ENCODE results near the gene NKIRAS1.
"Not testable (repeated sequence)": the region's sequence is repeated elsewhere in the genome, so short reads cannot be mapped to it uniquely, and the experiment has no call there.

The NKIRAS1 gene

GRCh38 chr3:23937296-23937695 is 20.5 kb upstream of the NKIRAS1 start:
- Histone ChIP-seq H3K4me1 (ENCODE audit: control insufficient read depth, insufficient read depth, low read length) (no peaks in the 10 kb centered on the region), H3K9me3 (replicated peaks; ENCODE audit: low read length) (no peaks in the 10 kb centered on the region), H3K9ac (ENCODE audit: low read depth, low read length) (no peak overlapping the region), H3K4me3 (ENCODE audit: low read length) (no peak overlapping the region), H3K36me3 (ENCODE audit: insufficient read depth, low read length) (no peaks in the 10 kb centered on the region), H3K4me2 (ENCODE audit: low read length) (no peak overlapping the region), H3K27me3 (ENCODE audit: control insufficient read depth, insufficient read depth, low read length) (no peaks in the 10 kb centered on the region)

DNA sequence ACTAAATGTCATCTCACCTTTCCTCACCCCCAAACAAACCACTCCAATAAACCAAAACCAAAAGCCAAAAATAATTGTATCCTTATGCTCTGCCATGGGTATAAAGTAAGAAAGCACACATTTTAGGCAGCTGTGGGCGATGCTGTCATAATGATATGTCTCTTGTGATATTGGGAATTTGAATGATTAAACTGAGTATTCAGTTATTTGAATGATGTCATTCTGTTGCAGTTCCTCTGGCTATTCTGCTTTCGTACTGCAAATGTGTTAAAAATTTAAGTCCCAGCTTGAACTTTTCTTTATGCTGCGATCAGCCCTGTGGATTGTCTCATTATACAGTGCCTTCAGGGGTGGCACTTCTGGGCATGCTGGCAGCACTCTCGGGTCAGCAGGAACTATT is 17.5 kb upstream of the NKIRAS1 start:
- H3K4me2 ChIP-seq (ENCODE audit: low read length): no peak overlapping the region
- no peaks in the 10 kb centered on the region for H3K9me3 ChIP-seq (replicated peaks; ENCODE audit: low read length)
- H3K9ac ChIP-seq (ENCODE audit: low read depth, low read length): no peak overlapping the region

DNA sequence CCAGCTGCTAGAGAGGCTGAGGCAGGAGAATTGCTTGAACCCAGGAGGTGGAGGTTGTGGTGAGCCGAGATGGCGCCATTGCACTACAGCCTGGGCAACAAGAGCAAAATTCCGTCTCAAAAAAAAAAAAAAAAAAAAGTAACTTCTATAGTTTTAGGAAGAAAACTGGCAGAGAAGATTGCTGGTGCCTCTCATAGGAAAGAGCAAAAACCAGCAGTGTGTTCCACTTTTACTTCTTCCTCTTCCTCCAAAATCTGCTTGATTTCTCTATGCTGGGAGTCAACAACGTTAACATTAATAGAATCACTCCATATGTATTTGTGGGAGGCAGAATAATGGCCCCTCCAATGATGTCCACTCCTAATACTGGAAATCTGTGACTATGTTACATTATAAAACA is 15.8 kb upstream of the NKIRAS1 start:
- Histone ChIP-seq H3K36me3 (ENCODE audit: insufficient read depth, low read length) (no peaks in the 10 kb centered on the region), H3K4me3 (ENCODE audit: low read length) (no peak overlapping the region), H3K9me3 (replicated peaks; ENCODE audit: low read length) (no peaks in the 10 kb centered on the region), H3K4me2 (ENCODE audit: low read length) (no peak overlapping the region), H3K27me3 (ENCODE audit: control insufficient read depth, insufficient read depth, low read length) (no peaks in the 10 kb centered on the region), H3K9ac (ENCODE audit: low read depth, low read length) (no peak overlapping the region), H3K4me1 (ENCODE audit: control insufficient read depth, insufficient read depth, low read length) (peaks cover 3% of the 10 kb centered on the region)

More for the DNA sequence above, 17.5 kb upstream of the NKIRAS1 start:
- no peaks in the 10 kb centered on the region for H3K36me3 ChIP-seq (ENCODE audit: insufficient read depth, low read length)
- H3K27me3 ChIP-seq (ENCODE audit: control insufficient read depth, insufficient read depth, low read length): no peaks in the 10 kb centered on the region
- no peaks in the 10 kb centered on the region for H3K4me1 ChIP-seq (ENCODE audit: control insufficient read depth, insufficient read depth, low read length)
- H3K4me3 ChIP-seq (ENCODE audit: low read length): no peak overlapping the region

- Histone ChIP-seq H3K4me2 (ENCODE audit: low read length) (no peak overlapping the region), H3K9ac (ENCODE audit: low read depth, low read length) (no peak overlapping the region), H3K4me1 (ENCODE audit: control insufficient read depth, insufficient read depth, low read length) (peaks cover 3% of the 10 kb centered on the region), H3K9me3 (replicated peaks; ENCODE audit: low read length) (no peaks in the 10 kb centered on the region), H3K4me3 (ENCODE audit: low read length) (no peak overlapping the region), H3K27me3 (ENCODE audit: control insufficient read depth, insufficient read depth, low read length) (no peaks in the 10 kb centered on the region), H3K36me3 (ENCODE audit: insufficient read depth, low read length) (no peaks in the 10 kb centered on the region)
These were observed 14.8 kb upstream of the NKIRAS1 start for GRCh38 chr3:23931597-23931996.

GRCh38 chr3:23928524-23928923 is 11.7 kb upstream of the NKIRAS1 start:
- Histone ChIP-seq H3K27me3 (ENCODE audit: control insufficient read depth, insufficient read depth, low read length) (no peaks in the 10 kb centered on the region), H3K9me3 (replicated peaks; ENCODE audit: low read length) (no peaks in the 10 kb centered on the region), H3K4me3 (ENCODE audit: low read length) (no peak overlapping the region), H3K4me1 (ENCODE audit: control insufficient read depth, insufficient read depth, low read length) (peaks cover 10% of the 10 kb centered on the region), H3K36me3 (ENCODE audit: insufficient read depth, low read length) (no peaks in the 10 kb centered on the region), H3K4me2 (ENCODE audit: low read length) (no peak overlapping the region), H3K9ac (ENCODE audit: low read depth, low read length) (no peak overlapping the region)

DNA sequence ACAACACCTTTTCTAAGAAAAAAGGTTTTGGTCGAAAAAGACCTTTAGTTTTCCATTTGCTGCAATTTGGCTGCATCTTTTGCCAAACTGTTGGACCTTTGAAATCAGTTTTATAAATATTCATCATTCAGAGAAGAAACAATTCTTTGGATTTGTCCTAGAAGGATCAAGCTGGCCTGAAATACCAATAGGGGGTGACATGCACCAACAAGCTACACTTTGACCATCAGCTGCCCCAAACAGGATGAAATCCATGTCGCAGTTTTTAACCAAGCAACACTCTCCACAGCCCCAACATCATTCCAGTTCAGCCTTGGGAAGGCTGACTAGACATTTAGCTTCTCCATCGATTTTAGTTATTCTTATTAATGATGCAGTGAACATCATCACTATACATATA is 9.9 kb upstream of the NKIRAS1 start:
- Histone ChIP-seq H3K9ac (ENCODE audit: low read depth, low read length) (no peak overlapping the region), H3K4me2 (ENCODE audit: low read length) (no peak overlapping the region), H3K27me3 (ENCODE audit: control insufficient read depth, insufficient read depth, low read length) (no peaks in the 10 kb centered on the region), H3K4me1 (ENCODE audit: control insufficient read depth, insufficient read depth, low read length) (peaks cover 17% of the 10 kb centered on the region), H3K4me3 (ENCODE audit: low read length) (no peak overlapping the region), H3K9me3 (replicated peaks; ENCODE audit: low read length) (no peaks in the 10 kb centered on the region), H3K36me3 (ENCODE audit: insufficient read depth, low read length) (no peaks in the 10 kb centered on the region)

GRCh38 chr3:23926246-23926645 is 9.5 kb upstream of the NKIRAS1 start:
- H3K4me1 ChIP-seq (ENCODE audit: control insufficient read depth, insufficient read depth, low read length): peaks cover 17% of the 10 kb centered on the region
- H3K27me3 ChIP-seq (ENCODE audit: control insufficient read depth, insufficient read depth, low read length): no peaks in the 10 kb centered on the region
- H3K4me2 ChIP-seq (ENCODE audit: low read length): no peak overlapping the region
- H3K4me3 ChIP-seq (ENCODE audit: low read length): no peak overlapping the region
- H3K9ac ChIP-seq (ENCODE audit: low read depth, low read length): no peak overlapping the region
- H3K9me3 ChIP-seq (replicated peaks; ENCODE audit: low read length): no peaks in the 10 kb centered on the region
- peaks cover 2% of the 10 kb centered on the region for H3K36me3 ChIP-seq (ENCODE audit: insufficient read depth, low read length)

DNA sequence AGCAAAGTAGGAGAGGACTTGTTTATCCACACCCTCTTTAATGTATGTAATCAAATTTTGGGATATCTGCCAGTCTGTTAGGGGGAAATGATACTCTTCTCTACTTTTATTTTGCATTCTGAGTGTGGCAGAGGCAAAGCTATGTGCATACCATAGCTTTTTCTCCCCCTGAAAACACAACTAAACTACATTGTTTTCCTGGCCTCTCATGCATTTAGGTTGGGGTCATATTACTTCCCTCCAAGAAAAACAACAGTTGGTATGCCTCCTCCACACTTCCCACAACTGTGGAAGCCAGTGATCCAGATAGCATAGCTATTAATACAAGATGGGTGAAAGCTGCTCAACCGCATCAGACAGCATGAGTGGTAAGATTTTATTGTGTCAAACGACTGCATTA is 7.0 kb upstream of the NKIRAS1 start:
- Histone ChIP-seq H3K9me3 (replicated peaks; ENCODE audit: low read length) (no peaks in the 10 kb centered on the region), H3K27me3 (ENCODE audit: control insufficient read depth, insufficient read depth, low read length) (no peaks in the 10 kb centered on the region), H3K36me3 (ENCODE audit: insufficient read depth, low read length) (peaks cover 22% of the 10 kb centered on the region), H3K9ac (ENCODE audit: low read depth, low read length) (no peak overlapping the region), H3K4me3 (ENCODE audit: low read length) (no peak overlapping the region), H3K4me2 (ENCODE audit: low read length) (peak overlapping the region; percentile 1), H3K4me1 (ENCODE audit: control insufficient read depth, insufficient read depth, low read length) (peaks cover 18% of the 10 kb centered on the region)

DNA sequence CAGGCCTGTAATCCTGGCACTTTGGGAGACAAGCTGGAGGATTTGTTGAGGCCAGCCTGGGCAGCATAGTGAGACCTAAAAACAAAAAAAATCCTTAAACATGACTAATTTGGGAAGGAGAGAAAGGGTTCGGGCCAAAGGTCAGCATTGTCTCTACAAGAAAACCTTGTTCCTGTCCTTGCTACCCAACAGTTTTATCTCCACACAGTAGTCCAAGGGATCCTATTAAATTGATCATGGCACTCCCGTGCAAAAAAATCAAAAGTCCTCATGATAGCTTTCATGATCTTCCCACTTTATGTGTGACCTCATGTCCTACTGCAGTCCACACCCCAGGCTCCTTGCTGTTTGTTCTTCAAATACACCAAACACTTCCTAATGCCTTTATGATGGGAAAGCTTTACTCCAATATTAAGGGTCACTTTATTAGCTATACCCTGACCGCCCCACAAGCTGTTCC is 4.3 kb upstream of the NKIRAS1 start:
- H3K36me3 ChIP-seq (ENCODE audit: insufficient read depth, low read length): peaks cover 40% of the 10 kb centered on the region
- H3K4me3 ChIP-seq (ENCODE audit: low read length): no peak overlapping the region
- no peak overlapping the region for H3K4me2 ChIP-seq (ENCODE audit: low read length)
- no peaks in the 10 kb centered on the region for H3K9me3 ChIP-seq (replicated peaks; ENCODE audit: low read length)
- H3K4me1 ChIP-seq (ENCODE audit: control insufficient read depth, insufficient read depth, low read length): peaks cover 17% of the 10 kb centered on the region
- no peak overlapping the region for H3K9ac ChIP-seq (ENCODE audit: low read depth, low read length)
- no peaks in the 10 kb centered on the region for H3K27me3 ChIP-seq (ENCODE audit: control insufficient read depth, insufficient read depth, low read length)

GRCh38 chr3:23920151-23920655 is 3.4 kb upstream of the NKIRAS1 start:
- peaks cover 40% of the 10 kb centered on the region for H3K36me3 ChIP-seq (ENCODE audit: insufficient read depth, low read length)
- H3K9me3 ChIP-seq (replicated peaks; ENCODE audit: low read length): no peaks in the 10 kb centered on the region
- no peak overlapping the region for H3K9ac ChIP-seq (ENCODE audit: low read depth, low read length)
- H3K27me3 ChIP-seq (ENCODE audit: control insufficient read depth, insufficient read depth, low read length): no peaks in the 10 kb centered on the region
- no peak overlapping the region for H3K4me3 ChIP-seq (ENCODE audit: low read length)
- peaks cover 26% of the 10 kb centered on the region for H3K4me1 ChIP-seq (ENCODE audit: control insufficient read depth, insufficient read depth, low read length)
- peak overlapping the region; percentile 32 for H3K4me2 ChIP-seq (ENCODE audit: low read length)

DNA sequence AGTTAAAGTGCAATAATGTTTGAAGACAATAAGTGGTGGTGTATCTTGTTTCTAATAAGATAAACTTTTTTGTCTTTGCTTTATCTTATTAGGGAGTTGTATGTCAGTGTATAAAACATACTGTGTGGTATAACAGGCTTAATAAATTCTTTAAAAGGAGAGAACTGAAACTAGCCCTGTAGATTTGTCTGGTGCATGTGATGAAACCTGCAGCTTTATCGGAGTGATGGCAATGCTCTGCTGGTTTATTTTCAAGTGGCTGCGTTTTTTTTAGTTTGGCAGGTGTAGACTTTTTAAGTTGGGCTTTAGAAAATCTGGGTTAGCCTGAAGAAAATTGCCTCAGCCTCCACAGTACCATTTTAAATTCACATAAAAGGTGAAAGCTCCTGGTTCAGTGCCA is 2.8 kb upstream of the NKIRAS1 start:
- no peaks in the 10 kb centered on the region for H3K9me3 ChIP-seq (replicated peaks; ENCODE audit: low read length)
- H3K9ac ChIP-seq (ENCODE audit: low read depth, low read length): no peak overlapping the region
- H3K27me3 ChIP-seq (ENCODE audit: control insufficient read depth, insufficient read depth, low read length): no peaks in the 10 kb centered on the region
- no peak overlapping the region for H3K4me3 ChIP-seq (ENCODE audit: low read length)
- peak overlapping the region; percentile 32 for H3K4me2 ChIP-seq (ENCODE audit: low read length)
- H3K4me1 ChIP-seq (ENCODE audit: control insufficient read depth, insufficient read depth, low read length): peaks cover 29% of the 10 kb centered on the region
- H3K36me3 ChIP-seq (ENCODE audit: insufficient read depth, low read length): peaks cover 40% of the 10 kb centered on the region

GRCh38 chr3:23918331-23918730 is 1.5 kb upstream of the NKIRAS1 start:
- peak overlapping the region; percentile 96 for H3K4me3 ChIP-seq (ENCODE audit: low read length)
- not testable (repeated sequence) for H3K27me3 ChIP-seq (ENCODE audit: control insufficient read depth, insufficient read depth, low read length); H3K9me3 ChIP-seq (replicated peaks; ENCODE audit: low read length)
- peaks cover 40% of the 10 kb centered on the region for H3K36me3 ChIP-seq (ENCODE audit: insufficient read depth, low read length)
- peaks cover 23% of the 10 kb centered on the region for H3K4me1 ChIP-seq (ENCODE audit: control insufficient read depth, insufficient read depth, low read length)
- peak overlapping the region; percentile 90 for H3K4me2 ChIP-seq (ENCODE audit: low read length)
- peak overlapping the region; percentile 99 for H3K9ac ChIP-seq (ENCODE audit: low read depth, low read length)
